HG02678 (cell line): ENCODE results near the gene ZNF70.

Experiments
- ATAC-seq: cut with Tn5 transposase; IDR thresholded peaks from one replicate; pipeline ENCODE4 v1.9.1; 2021; ENCODE audit warnings: mild to moderate bottlenecking, moderate library complexity; ENCODE audit not compliant: unreplicated experiment

ZNF70 gene

DNA sequence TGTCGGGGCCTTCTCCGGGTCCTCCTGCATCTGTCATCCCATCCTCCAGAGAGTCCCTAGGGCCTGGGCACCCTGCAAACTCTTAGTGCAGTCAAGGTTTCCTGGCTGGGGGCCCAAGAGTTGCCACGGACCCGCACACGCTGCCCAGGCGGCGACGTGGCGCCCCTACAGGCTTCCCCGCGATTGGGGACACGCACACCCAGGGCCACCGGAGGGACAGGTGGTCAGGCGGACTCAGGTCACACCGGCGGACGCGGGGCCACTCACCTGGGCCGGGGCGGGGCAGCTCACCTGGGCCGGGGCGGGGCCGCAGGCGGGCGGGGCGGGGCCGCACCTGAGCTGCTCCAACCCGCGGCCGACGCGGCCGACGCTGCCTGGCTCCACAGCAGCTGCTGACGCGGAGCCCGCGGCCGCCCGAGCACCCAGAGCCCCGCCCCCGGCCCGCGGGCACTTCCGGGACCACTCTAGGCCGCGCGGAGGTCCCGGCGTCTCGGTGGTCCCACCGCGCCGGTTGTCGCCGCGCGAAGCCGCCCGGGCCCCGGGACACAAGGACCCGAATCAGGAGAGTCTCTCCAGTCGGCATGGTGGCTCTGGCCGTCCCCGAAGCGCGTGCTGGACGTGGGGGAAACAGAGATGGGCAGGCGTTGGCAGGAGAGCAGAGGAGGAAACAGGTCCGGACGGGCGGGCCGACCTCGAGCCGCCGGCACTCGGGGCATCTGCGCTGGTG lies at the start of gene ZNF70:
Gene ZNF70 (minus strand): TSS at position 399 of the 727 bp plus-strand sequence. CDS start 5,972 bp downstream, outside the sequence.
- peak; percentile 80 for ATAC-seq

DNA sequence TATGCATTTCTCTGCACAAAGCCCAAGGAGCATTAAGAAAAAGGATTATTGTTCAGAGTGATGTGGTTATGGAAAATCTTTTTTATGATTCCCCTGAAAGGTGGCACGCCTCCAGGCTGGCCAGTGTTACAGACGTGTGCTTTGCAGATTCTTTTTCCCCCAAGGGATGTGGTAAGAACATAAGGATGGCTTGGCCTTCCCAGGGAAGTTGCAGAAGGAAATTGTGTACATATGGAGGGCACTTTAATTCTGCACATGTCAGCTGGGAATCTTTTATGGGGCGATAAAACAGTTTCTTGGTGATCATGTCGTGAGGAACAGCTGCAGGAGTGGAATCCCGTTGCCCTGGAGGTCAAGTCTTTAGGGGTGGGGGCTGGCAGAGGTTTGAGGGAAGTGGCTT lies 45.5 kb upstream of the ZNF70 start:
- no peak for ATAC-seq

DNA sequence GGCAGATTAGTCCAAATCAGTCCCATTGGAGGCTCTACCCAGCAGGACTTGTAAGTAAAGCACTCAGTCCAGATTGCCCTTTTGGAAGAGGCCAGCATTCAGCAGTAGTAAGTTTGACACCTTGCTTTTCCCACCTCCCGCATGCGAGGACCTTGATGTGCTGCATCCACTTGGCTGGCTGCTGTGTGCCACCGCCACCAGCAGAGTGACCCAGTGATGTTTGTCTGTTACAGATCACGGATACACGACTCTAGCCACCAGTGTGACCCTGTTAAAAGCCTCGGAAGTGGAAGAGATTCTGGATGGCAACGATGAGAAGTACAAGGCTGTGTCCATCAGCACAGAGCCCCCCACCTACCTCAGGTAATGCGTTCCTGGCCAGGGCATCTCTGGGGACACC lies 42.4 kb upstream of the ZNF70 start:
- ATAC-seq, result no peak

DNA sequence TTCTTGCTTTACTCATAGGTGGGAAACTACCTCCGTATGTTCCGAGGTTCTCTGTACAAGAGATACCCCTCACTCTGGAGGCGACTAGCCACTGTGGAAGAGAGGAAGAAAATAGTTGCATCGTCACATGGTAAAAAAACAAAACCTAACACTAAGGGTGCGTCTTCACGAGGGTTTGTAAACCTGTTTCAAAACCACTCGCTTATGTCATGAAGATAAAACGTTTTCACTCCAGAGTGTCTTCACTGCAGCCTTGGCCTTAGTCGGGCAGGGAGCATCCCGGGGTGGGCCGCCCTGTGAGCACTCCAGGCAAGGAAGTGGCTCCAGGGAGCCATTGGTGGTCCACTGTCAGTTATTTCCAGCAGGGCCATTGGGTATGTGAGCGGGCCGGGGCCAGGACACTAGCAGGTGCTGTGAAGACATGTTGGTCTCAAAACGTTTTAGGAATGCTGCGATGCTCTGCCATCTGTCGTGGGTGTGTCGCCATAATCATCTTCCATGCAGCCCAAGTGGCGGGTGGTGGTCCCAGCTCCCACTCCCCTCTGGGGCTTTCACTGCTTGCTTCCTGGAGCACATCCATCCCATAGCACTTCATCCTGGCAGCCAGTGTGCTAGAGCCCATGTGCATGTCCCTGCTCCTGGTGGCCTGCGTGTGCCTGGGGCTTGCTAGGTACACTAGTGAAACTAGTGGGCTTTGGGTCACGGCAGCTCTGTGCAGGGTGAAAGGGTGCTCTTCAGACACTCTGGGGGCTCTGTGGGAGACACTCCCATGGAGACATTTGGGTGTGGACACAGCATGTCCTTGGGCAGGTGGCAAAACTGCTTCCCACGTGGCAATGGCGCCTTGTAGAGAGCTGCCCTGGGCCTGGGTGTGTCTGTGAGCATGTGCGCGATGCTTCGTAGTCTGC lies 41.1 kb upstream of the ZNF70 start:
- no peak for ATAC-seq

DNA sequence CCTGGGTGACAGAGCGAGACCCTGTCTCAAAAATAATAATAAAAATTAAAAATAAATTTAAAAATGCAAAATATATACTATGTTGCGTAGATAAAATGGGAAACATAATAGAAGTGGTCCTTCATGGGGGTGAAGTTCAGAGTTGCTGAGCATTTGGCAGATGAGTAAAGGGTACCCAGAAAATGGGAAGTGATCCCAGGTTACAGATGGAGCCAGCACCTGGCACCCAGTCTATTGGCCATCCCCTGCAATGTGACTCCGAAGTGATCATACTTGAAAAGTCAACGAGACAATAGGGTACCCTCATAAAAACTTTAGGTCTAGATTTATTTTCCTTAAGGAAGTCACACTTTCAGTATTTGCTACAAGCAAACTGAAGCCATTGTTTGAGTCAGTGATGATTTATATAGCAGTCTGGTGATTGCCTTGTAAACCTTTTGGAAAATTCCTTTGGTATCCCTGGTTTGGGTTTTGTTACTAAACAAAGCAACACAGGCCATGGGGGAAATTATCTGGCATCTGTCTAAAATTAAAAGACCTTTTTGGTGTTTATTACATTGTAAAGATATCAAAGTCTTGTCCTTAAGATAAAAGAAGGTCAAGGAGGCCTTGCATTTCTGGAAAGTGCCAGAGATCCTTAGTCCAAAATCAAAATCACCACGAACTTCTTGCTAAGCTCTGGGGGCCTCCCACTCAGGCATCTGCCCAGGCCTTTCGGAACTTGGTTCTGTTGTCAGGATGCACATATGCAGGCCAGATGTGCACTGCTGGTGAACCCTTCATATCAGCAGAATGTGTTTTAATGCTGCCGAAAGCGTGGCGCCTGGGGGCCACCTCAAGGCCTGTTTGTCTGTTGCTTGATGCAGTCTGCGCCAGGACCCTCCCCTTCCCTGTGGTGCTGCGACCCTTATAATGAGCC lies 40.2 kb upstream of the ZNF70 start:
- no peak for ATAC-seq

DNA sequence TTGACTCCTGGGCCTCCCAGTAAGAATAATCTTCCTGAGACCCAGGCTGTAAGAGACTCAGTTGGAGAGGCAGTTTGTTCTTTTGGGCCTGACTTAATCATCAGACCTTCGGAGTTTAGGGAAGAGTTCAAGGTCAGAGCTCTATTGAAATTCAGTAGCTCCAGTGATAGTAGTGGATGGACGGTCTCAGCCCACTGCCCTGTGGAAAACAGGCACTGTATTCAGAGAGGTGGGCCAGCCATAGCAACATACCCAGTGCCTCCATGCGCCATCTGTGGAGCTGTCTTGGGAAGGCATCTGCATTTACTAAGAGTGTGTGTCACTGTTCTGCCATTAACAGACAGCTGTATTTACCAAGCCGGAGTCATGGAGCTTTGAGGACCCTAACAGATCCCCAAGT lies 38.7 kb upstream of the ZNF70 start:
- ATAC-seq, result no peak

DNA sequence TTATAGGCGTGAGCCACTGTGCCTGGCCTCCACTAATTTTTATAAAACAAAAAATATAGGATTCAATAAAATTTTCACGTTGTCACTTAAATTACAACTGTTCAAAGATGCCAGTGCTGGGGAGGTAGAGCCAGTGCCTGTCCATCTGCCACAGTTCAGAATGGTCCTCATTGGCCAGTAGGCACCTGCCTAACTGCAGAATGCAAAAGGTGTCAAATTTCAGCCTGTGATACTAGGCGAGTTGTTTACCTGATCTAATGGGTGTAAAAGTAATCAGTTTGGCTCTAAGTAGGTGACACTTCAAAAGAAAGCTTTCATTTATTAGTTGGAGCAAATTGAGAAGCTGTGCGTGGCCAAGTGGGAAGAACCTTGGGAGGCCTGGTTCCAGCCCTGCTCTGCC lies 38.2 kb upstream of the ZNF70 start:
- no peak for ATAC-seq

DNA sequence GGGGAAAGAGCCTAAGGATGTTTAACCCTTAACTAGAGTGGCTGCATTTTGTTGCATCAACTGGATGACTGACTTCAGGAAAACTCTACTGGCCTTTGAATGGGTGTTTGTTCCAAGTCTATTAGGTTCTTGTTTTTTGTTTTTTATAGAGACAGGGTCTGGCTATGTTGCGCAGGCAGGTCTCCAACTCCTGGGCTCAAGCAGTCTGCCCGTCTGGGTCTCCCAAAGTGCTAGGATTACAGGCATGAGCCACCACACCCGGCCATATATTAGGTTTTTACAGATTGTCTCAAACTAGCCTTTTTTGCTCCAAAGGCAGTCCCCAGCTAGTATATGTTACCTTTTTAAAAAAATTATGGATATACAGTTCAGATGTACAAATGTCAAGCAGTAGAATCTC lies 37.0 kb upstream of the ZNF70 start:
- no peak for ATAC-seq

DNA sequence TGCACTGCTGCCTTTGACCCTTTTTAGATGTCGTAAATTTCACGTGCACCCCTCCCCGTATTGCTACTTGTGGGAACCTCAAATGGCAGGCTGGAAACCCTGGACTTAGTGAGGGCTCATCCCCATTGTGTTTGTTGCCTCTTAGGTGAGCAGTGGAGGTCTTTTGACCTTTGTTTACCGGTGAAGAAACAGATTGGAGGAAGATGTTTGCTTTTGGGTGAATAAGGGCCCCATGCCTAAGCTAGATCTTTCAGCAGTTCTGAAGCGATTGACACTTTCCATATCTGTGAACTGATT lies 36.6 kb upstream of the ZNF70 start:
- peak; percentile 20 for ATAC-seq

DNA sequence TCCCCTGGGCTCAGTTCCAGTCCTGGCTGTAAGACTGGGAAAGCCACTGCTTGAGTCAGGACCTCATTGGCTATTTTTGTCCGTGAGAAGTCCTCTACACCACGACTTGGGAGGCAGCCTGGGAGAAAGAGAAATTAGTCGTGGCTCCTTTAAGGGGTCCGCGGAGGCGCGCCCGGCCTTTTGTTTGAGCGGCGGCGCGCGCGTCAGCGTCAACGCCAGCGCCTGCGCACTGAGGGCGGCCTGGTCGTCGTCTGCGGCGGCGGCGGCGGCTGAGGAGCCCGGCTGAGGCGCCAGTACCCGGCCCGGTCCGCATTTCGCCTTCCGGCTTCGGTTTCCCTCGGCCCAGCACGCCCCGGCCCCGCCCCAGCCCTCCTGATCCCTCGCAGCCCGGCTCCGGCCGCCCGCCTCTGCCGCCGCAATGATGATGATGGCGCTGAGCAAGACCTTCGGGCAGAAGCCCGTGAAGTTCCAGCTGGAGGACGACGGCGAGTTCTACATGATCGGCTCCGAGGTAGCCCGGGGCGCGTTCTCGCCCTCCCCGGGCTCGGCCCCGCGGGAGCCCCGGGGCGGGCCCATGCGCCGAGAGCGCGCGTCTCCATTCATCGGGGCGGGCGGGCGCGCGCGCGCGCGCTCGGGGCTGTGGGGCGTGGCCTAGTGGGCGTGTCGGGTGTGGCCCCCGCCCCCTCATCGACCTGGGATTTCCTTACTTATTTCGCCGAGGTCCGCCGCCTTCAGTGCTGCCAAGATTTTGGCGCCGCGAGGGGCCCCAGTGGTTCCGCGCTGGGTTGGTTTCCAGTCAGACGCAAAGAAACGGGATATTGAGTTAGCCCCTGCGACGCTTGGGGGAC lies 36.1 kb upstream of the ZNF70 start, which contains the start of gene SMARCB1:
Gene SMARCB1 (plus strand): TSS at position 215 of the 848 bp plus-strand sequence. CDS start 204 bp downstream, at position 419.
- ATAC-seq, result peak; percentile 73

DNA sequence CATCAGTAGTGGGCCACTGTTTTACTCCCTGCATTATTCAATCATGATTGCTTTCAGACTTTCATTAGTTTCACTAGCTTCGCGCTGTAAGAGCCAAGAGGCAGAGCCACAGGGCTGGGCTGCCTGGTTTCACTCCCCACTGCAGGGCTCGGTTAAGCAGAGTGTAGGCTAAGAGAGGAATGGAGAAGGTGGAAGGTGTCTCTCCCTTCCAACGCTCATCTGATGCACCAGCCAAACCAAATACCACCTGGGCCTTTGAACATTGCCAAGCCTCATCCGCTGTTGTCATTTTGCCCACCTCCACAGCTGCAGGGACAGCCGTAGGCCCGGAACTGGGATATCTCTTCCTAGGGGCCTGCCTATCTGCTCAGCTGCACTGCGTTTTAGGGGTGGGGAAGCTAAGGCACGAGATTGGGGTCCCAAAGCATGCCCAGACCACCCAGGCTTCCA lies 35.4 kb upstream of the ZNF70 start:
- no peak for ATAC-seq

DNA sequence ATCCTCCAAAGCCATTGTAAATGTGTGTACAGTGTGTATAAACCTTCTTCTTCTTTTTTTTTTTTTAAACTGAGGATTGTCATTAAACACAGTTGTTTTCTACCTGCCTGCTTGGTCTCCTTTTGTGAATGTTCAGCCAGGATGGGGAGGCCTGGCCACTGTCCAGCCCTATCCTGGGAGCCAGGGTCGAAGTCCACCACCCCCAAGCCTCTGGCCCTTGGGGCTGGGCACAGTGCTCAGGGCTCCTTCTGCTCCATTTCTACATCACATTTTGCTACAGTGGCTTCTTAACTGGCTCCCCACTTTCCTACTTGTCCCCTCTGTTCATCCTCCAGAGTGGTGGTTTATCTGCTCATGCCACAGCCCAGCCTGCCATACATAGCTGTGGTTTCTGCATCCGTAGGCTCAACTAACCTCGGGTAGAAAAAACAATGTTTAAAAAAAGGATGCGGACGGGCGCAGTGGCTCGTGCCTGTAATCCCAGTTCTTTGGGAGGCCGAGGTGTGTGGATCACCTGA lies 33.4 kb upstream of the ZNF70 start:
- no peak for ATAC-seq

DNA sequence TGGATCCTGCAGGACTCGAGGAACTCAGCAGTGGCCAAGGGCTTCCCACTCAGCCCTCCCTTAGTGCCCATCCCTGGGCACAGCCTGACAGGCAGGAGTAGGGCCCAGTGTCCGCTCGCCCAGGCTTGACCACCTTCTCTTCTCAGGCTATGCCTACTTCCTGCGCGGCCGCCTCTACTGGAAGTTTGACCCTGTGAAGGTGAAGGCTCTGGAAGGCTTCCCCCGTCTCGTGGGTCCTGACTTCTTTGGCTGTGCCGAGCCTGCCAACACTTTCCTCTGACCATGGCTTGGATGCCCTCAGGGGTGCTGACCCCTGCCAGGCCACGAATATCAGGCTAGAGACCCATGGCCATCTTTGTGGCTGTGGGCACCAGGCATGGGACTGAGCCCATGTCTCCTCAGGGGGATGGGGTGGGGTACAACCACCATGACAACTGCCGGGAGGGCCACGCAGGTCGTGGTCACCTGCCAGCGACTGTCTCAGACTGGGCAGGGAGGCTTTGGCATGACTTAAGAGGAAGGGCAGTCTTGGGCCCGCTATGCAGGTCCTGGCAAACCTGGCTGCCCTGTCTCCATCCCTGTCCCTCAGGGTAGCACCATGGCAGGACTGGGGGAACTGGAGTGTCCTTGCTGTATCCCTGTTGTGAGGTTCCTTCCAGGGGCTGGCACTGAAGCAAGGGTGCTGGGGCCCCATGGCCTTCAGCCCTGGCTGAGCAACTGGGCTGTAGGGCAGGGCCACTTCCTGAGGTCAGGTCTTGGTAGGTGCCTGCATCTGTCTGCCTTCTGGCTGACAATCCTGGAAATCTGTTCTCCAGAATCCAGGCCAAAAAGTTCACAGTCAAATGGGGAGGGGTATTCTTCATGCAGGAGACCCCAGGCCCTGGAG lies 32.6 kb upstream of the ZNF70 start:
- no peak for ATAC-seq

DNA sequence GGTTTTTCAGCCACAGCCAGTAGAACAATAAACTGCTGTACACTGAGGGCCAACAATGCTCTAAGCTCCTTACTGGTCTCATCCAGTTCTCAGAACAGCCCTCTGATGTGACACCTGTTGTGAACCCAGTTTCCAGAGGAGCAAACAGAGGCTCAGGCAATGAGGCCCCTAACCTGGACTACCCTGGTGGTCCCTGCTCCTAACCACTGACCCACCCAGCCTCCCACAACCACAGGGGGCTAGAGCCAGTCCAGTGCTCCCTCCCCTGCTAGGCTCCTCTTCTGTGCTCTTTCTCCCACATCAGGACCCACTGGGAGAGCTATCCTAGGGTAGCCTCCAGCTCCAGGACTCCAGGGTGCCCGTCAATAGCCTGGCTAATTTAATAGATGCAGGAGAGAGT lies 31.8 kb upstream of the ZNF70 start:
- ATAC-seq, result no peak

DNA sequence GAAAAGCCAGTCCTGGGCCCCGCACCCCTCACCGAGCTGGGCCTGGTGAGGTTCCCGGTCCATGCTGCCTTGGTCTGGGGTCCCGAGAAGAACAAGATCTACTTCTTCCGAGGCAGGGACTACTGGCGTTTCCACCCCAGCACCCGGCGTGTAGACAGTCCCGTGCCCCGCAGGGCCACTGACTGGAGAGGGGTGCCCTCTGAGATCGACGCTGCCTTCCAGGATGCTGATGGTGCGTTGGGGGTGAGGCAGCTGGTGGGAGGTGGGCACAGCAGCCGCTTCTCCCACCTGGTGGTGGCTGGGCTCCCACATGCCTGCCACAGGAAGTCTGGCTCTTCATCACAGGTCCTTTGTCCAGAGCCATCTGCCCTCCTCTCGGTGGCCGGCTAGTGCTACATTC lies 31.3 kb upstream of the ZNF70 start:
- ATAC-seq, result no peak

DNA sequence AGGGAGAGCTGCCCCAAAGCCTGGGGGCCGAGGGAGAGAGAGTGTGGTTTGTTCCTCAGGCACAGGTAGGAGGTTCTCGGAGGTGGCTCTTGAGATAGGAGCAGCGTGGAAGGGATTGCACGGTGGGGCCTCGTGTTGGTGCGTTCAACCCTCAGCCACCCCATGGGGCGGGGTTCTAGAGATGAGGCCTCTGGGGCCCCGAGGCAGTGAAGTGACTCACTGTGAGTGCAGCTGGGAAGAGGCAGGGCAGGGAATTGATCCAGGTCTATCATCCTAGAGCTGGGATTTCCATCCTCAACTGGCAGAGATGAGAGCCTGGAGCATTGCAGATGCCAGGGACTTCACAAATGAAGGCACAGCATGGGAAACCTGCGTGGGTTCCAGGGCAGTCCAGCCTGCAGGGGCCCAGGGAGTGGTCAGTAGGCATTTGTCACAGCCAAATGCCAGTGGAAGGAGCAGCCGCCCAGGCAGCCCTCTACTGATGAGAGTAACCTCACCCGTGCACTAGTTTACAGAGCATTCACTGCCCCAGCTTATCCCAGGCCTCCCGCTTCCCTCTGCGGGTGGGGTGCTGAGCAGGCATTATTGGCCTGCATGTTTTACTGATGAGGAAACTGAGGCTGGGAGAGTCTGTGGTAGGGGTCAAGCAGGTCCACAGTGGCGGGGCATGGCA lies 30.7 kb upstream of the ZNF70 start:
- no peak for ATAC-seq

DNA sequence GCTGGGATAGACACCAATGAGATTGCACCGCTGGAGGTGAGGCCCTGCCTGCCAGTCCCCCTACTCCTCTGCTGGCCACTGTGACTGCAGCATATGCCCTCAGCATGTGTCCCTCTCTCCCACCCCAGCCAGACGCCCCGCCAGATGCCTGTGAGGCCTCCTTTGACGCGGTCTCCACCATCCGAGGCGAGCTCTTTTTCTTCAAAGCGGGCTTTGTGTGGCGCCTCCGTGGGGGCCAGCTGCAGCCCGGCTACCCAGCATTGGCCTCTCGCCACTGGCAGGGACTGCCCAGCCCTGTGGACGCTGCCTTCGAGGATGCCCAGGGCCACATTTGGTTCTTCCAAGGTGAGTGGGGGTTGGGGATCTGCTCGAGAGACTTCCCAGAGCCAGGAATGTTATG lies 30.2 kb upstream of the ZNF70 start:
- ATAC-seq, result no peak

DNA sequence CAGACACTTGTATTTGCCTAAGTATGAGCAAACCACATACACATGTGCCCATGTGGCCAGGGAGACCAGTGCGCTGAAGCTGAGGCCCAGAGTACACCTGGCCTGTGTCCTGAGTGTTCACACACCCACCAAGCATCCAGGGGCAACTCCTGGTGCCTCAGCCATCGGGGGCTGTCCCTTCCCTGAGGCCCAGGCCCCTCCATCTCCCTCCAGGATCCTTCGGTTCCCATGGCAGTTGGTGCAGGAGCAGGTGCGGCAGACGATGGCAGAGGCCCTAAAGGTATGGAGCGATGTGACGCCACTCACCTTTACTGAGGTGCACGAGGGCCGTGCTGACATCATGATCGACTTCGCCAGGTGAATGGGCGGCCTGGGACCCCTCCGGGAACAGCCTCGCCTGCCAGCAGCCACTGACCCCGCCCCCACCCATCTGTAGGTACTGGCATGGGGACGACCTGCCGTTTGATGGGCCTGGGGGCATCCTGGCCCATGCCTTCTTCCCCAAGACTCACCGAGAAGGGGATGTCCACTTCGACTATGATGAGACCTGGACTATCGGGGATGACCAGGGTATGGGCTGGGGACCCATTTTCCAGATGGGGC lies 29.3 kb upstream of the ZNF70 start:
- no peak for ATAC-seq
